ENCODE measurements around the gene DUSP9.

DUSP9 gene

GRCh38 chrX:153644356-153645125 lies 2.5 kb upstream of the DUSP9 start:
- H3K27me3 ChIP-seq, result peaks cover 0 to 80% of the 10 kb centered on the region in 2 donors
- intact Hi-C loops (cut with DNase I; ENCODE audit: low total_unique reads), result no loop called here

GRCh38 chrX:153645151-153645550 lies 1.9 kb upstream of the DUSP9 start:
- Histone ChIP-seq H3K4me1 (peaks cover 0 to 37% (median 25%) of the 10 kb centered on the region in 4 donors), H3K36me3 (no peaks in the 10 kb centered on the region), H3K27ac (no peak overlapping the region), H3K4me3 (no peak overlapping the region), H3K9me3 (no peaks in the 10 kb centered on the region), H3K27me3 (peaks cover 0 to 86% of the 10 kb centered on the region in 2 donors)
- intact Hi-C loops (cut with DNase I; ENCODE audit: low total_unique reads), result no loop called here
- DNase-seq, result no peak
- TF ChIP-seq CTCF (IDR thresholded peaks at IDR 0.05), result no peak

More at GRCh38 chrX:153644356-153645125, 2.5 kb upstream of the DUSP9 start:
- Histone ChIP-seq H3K27ac (no peak overlapping the region), H3K9me3 (no peaks in the 10 kb centered on the region), H3K4me1 (peaks cover 0 to 37% (median 25%) of the 10 kb centered on the region in 4 donors), H3K36me3 (no peaks in the 10 kb centered on the region), H3K4me3 (no peak overlapping the region)
- TF ChIP-seq CTCF (IDR thresholded peaks at IDR 0.05), result no peak
- no peak for DNase-seq

- Histone ChIP-seq H3K27me3 (peaks cover 0 to 86% of the 10 kb centered on the region in 2 donors), H3K4me1 (peaks cover 0 to 37% (median 25%) of the 10 kb centered on the region in 4 donors), H3K27ac (no peak overlapping the region), H3K36me3 (no peaks in the 10 kb centered on the region), H3K4me3 (no peak overlapping the region), H3K9me3 (no peaks in the 10 kb centered on the region)
- intact Hi-C loops (cut with DNase I; ENCODE audit: low total_unique reads), result no loop called here
- DNase-seq, result peak in 1 of 2 donors; percentile 29
- TF ChIP-seq CTCF (IDR thresholded peaks at IDR 0.05), result no peak
Measured at GRCh38 chrX:153645921-153646488, 998 bp upstream of the DUSP9 start.

- Histone ChIP-seq H3K9me3 (no peaks in the 10 kb centered on the region), H3K27me3 (peaks cover 0 to 69% of the 10 kb centered on the region in 2 donors), H3K4me1 (peaks cover 0 to 28% (median 17%) of the 10 kb centered on the region in 4 donors), H3K27ac (no peak overlapping the region), H3K36me3 (no peaks in the 10 kb centered on the region), H3K4me3 (peak overlapping the region in 1 of 2 donors; percentile 34)
- DNase-seq, result peak in 1 of 2 donors; percentile 48
- no peak for TF ChIP-seq CTCF (IDR thresholded peaks at IDR 0.05)
- intact Hi-C loops (cut with DNase I; ENCODE audit: low total_unique reads), result no loop called here
Measured at GRCh38 chrX:153647461-153648357, 706 bp downstream of the DUSP9 start.

- H3K27me3 ChIP-seq, result peaks cover 0 to 60% of the 10 kb centered on the region in 2 donors
- H3K27ac ChIP-seq, result no peak overlapping the region
- peaks cover 0 to under 1% (median 0%) of the 10 kb centered on the region in 3 donors for H3K9me3 ChIP-seq
- intact Hi-C loops (cut with DNase I; ENCODE audit: low total_unique reads), result no loop called here
- H3K4me1 ChIP-seq, result peaks cover 0 to 24% (median 10%) of the 10 kb centered on the region in 4 donors
- peak in 1 of 2 donors; percentile 23 for DNase-seq
- no peaks in the 10 kb centered on the region for H3K36me3 ChIP-seq
- no peak overlapping the region for H3K4me3 ChIP-seq
- TF ChIP-seq CTCF (IDR thresholded peaks at IDR 0.05), result no peak
Measured at GRCh38 chrX:153648358-153649177, 1.6 kb downstream of the DUSP9 start.

All from tibial artery (tissue), 4 donors.